HepG2 (cell line): Measurements from ENCODE around the gene HCFC1.

Source experiments
- CTCF ChIP-seq: sonication (generic); formaldehyde crosslinking; IDR thresholded peaks from 2 replicates; pipeline ENCODE4 v1.5.0; 2020; ENCODE audit warnings: mild to moderate bottlenecking, missing genetic modification reagents, moderate library complexity
- KLF15 ChIP-seq: sonication (generic); formaldehyde crosslinking; IDR thresholded peaks from 2 replicates; pipeline ENCODE4 v1.8.1; 2023; ENCODE audit warnings: borderline replicate concordance, mild to moderate bottlenecking, inconsistent platforms, missing genetic modification reagents, mixed read lengths
- PHF8 ChIP-seq: sonication (generic); formaldehyde crosslinking; IDR thresholded peaks from 2 replicates; pipeline ENCODE4 v1.5.0; 2020; ENCODE audit warnings: missing genetic modification reagents
- ZNF740 ChIP-seq: sonication (generic); formaldehyde crosslinking; IDR thresholded peaks from 2 replicates; pipeline ENCODE4 v1.4.0; 2020; ENCODE audit warnings: missing genetic modification reagents

GRCh38 chrX:153968255-153968654 lies 3.4 kb downstream of the HCFC1 start:
- no peak for TF ChIP-seq KLF15 (CRISPR knock-in tag)
- no peak for TF ChIP-seq ZNF740 (CRISPR knock-in tag)
- no peak for TF ChIP-seq PHF8 (CRISPR knock-in tag)
- no peak for TF ChIP-seq CTCF (CRISPR knock-in tag)
